ENCODE data around the gene ZBTB16. TPM values are rescaled to one million over a fixed set of nuclear protein-coding genes. Genes with fewer than 3 reads are reported as not detected.

Gene ZBTB16
- total and polyA plus RNA-seq, 7 experiments from 2014 or later, result 3.0 to 22.1 (median 7.2) TPM

DNA sequence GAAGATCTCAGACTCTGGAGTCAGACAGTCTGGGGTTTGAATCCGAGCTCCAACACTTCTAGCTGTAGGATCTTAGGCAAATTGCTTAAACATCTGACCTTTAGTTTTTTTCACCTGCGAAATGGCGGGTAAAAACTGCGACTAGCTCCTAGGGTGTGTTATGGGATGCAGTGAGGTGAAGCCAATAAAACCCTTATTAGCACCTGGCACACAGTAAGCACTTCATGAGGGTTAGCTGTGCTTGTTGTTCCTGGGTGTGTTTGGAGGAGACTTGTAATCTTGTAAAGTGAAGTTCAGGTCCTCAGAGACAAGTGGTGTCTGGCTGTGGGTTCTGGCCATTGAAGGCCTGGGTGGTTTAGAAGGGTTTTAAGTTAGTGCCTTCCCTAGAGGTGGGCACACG, 68.9 kb downstream of the ZBTB16 start:
- POLR2A ChIA-PET, result no interaction called here
- Histone ChIP-seq H3K4me3 (ENCODE audit: low read length) (no peak overlapping the region), H3K27me3 (ENCODE audit: control insufficient read depth in 2 of 2, insufficient read depth in 2 of 2, low read length in 2 of 2) (no peaks in the 10 kb centered on the region), H3K27ac (ENCODE audit: low read depth, low read length) (no peak overlapping the region), H3K36me3 (ENCODE audit: control insufficient read depth in 2 of 3, insufficient read depth in 3 of 3, low read length in 3 of 3) (no peaks in the 10 kb centered on the region), H3K4me1 (ENCODE audit: control insufficient read depth in 2 of 2, insufficient read depth in 2 of 2, low read length in 2 of 2) (peaks cover 9 to 20% of the 10 kb centered on the region in 2 donors), H3K9me3 (ENCODE audit: control insufficient read depth in 2 of 3, low read length in 3 of 3) (no peaks in the 10 kb centered on the region)
- H3K9me3 Mint-ChIP-seq, result no peaks in the 10 kb centered on the region
- intact Hi-C loops (cut with micrococcal nuclease), result no loop called here
- peaks cover 0 to 20% (median 0%) of the 10 kb centered on the region in 5 donors for H3K27me3 Mint-ChIP-seq
- peaks cover 14 to 39% (median 28%) of the 10 kb centered on the region in 7 donors for H3K4me1 Mint-ChIP-seq
- no peak for ATAC-seq
- DNase-seq, result no peak
- CTCF ChIA-PET, result no interaction called here
- peak overlapping the region in 1 of 9 donors; percentile 2 for H3K27ac Mint-ChIP-seq
- H3K4me3 Mint-ChIP-seq, result no peak overlapping the region
- H3K36me3 Mint-ChIP-seq, result peaks cover 0 to 10% (median 0%) of the 10 kb centered on the region in 5 donors

DNA sequence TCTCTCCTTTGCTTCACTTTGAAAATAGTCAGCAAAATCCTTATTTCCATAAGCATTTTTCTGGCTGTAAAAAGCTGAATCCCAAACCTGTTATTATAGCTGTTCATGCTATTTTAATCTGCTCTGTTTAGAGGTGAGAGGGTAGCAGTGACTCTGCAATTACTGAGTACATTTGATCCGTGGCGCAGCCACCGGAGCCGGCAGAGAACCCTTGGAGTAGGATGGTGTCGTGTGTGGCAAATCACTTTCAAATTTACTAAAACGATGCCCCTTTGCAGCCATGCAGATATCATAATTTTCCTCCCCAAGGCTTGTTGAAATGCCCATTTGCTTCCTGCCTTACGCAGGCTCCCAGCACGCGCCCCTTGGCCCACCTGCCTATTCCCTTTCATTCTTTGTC, 69.6 kb downstream of the ZBTB16 start:
- Histone ChIP-seq H3K36me3 (ENCODE audit: control insufficient read depth in 2 of 3, insufficient read depth in 3 of 3, low read length in 3 of 3) (no peaks in the 10 kb centered on the region), H3K27ac (ENCODE audit: low read depth, low read length) (no peak overlapping the region), H3K4me3 (ENCODE audit: low read length) (no peak overlapping the region), H3K4me1 (ENCODE audit: control insufficient read depth in 2 of 2, insufficient read depth in 2 of 2, low read length in 2 of 2) (peaks cover 9 to 20% of the 10 kb centered on the region in 2 donors), H3K27me3 (ENCODE audit: control insufficient read depth in 2 of 2, insufficient read depth in 2 of 2, low read length in 2 of 2) (no peaks in the 10 kb centered on the region), H3K9me3 (ENCODE audit: control insufficient read depth in 2 of 3, low read length in 3 of 3) (no peaks in the 10 kb centered on the region)
- DNase-seq (no peak), ATAC-seq (no peak)
- peaks cover 14 to 40% (median 28%) of the 10 kb centered on the region in 7 donors for H3K4me1 Mint-ChIP-seq
- POLR2A ChIA-PET, result no interaction called here
- H3K27ac Mint-ChIP-seq, result peak overlapping the region in 5 of 9 donors; percentile 2 to 56 (median 28)
- CTCF ChIA-PET, result no interaction called here
- H3K9me3 Mint-ChIP-seq, result no peaks in the 10 kb centered on the region
- peak overlapping the region in 2 of 10 donors; percentile 13 to 25 for H3K4me3 Mint-ChIP-seq
- H3K27me3 Mint-ChIP-seq, result peaks cover 0 to 19% (median 0%) of the 10 kb centered on the region in 5 donors
- peaks cover 0 to 10% (median 0%) of the 10 kb centered on the region in 5 donors for H3K36me3 Mint-ChIP-seq
- intact Hi-C loops (cut with micrococcal nuclease), result no loop called here

DNA sequence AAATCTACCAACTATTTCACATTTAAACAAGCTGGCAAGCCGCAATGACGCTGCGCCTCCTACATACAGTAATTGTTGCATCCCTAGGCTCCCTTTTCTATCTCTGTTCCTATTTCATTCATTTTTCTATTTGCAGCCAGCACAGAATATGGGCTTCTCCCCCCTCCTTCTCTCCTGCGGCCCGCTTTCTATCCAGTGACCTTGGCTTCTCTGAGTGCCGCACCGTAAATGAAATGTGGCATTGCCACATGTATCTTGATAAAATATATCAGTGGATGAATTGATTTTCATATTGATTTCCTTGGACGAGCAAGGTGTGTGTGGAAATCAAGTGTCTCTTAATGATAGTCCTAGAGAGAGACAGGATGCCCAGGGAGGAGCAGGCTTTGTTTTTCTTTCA, 70.2 kb downstream of the ZBTB16 start:
- H3K36me3 ChIP-seq (ENCODE audit: control insufficient read depth in 2 of 3, insufficient read depth in 3 of 3, low read length in 3 of 3), result no peaks in the 10 kb centered on the region
- ATAC-seq (no peak), DNase-seq (no peak)
- no peaks in the 10 kb centered on the region for H3K9me3 Mint-ChIP-seq
- intact Hi-C loops (cut with micrococcal nuclease), result no loop called here
- H3K4me3 ChIP-seq (ENCODE audit: low read length), result no peak overlapping the region
- H3K36me3 Mint-ChIP-seq, result peaks cover 0 to 10% (median 0%) of the 10 kb centered on the region in 5 donors
- H3K4me1 Mint-ChIP-seq, result peaks cover 14 to 43% (median 28%) of the 10 kb centered on the region in 7 donors
- peak overlapping the region in 2 of 10 donors; percentile 13 to 25 for H3K4me3 Mint-ChIP-seq
- H3K27me3 Mint-ChIP-seq, result peaks cover 0 to 19% (median 0%) of the 10 kb centered on the region in 5 donors
- H3K27ac ChIP-seq (ENCODE audit: low read depth, low read length), result no peak overlapping the region
- POLR2A ChIA-PET, result no interaction called here
- H3K27me3 ChIP-seq (ENCODE audit: control insufficient read depth in 2 of 2, insufficient read depth in 2 of 2, low read length in 2 of 2), result no peaks in the 10 kb centered on the region
- peak overlapping the region in 4 of 9 donors; percentile 14 to 43 (median 25) for H3K27ac Mint-ChIP-seq
- H3K4me1 ChIP-seq (ENCODE audit: control insufficient read depth in 2 of 2, insufficient read depth in 2 of 2, low read length in 2 of 2), result peaks cover 9 to 20% of the 10 kb centered on the region in 2 donors
- CTCF ChIA-PET, result interaction anchor here (1.4 kb wide), 1 partner anchor 132 kb away, joined by 4 read pairs; no protein-coding TSS in a partner anchor
- no peaks in the 10 kb centered on the region for H3K9me3 ChIP-seq (ENCODE audit: control insufficient read depth in 2 of 3, low read length in 3 of 3)

DNA sequence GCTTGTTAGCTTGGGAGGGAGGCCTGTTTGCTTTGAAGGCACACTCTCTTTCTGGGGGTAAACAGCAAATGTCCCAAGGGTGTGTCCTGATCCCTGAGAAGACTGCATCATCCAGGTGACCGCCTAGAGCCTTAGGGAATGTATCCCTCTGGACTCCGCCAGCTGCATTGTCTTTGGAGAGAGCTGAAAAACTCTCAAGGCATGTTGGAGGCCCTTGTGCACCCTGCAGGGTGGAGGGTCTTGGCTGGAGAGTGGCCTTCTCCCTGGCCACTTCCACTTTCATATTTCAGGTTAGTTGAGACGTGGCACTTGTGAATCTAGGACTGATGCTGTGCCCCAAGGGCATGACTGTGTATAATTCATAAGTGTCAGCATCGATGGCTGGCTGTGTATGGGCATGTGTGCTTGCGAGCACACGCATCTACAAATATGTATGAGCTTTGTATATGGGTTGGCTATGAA, 70.6 kb downstream of the ZBTB16 start:
- POLR2A ChIA-PET, result interaction anchor here (0.9 to 1.0 kb wide), 2 partner anchors 17 to 46 kb away, joined by 3 read pairs; no protein-coding TSS in a partner anchor
- peak overlapping the region in 3 of 9 donors; percentile 4 to 65 (median 22) for H3K27ac Mint-ChIP-seq
- H3K4me3 ChIP-seq (ENCODE audit: low read length), result no peak overlapping the region
- CTCF ChIA-PET, result interaction anchor here (1.1 to 1.4 kb wide), 2 partner anchors 131 to 234 kb away, joined by 4 read pairs; no protein-coding TSS in a partner anchor
- no peak overlapping the region for H3K27ac ChIP-seq (ENCODE audit: low read depth, low read length)
- no peak overlapping the region for H3K4me3 Mint-ChIP-seq
- peaks cover 9 to 20% of the 10 kb centered on the region in 2 donors for H3K4me1 ChIP-seq (ENCODE audit: control insufficient read depth in 2 of 2, insufficient read depth in 2 of 2, low read length in 2 of 2)
- H3K9me3 Mint-ChIP-seq, result no peaks in the 10 kb centered on the region
- peaks cover 14 to 42% (median 29%) of the 10 kb centered on the region in 7 donors for H3K4me1 Mint-ChIP-seq
- intact Hi-C loops (cut with micrococcal nuclease), result no loop called here
- H3K36me3 ChIP-seq (ENCODE audit: control insufficient read depth in 2 of 3, insufficient read depth in 3 of 3, low read length in 3 of 3), result no peaks in the 10 kb centered on the region
- H3K27me3 Mint-ChIP-seq, result peaks cover 0 to 19% (median 0%) of the 10 kb centered on the region in 5 donors
- ATAC-seq, result no peak
- peaks cover 0 to 10% (median 0%) of the 10 kb centered on the region in 5 donors for H3K36me3 Mint-ChIP-seq
- no peak for DNase-seq
- H3K27me3 ChIP-seq (ENCODE audit: control insufficient read depth in 2 of 2, insufficient read depth in 2 of 2, low read length in 2 of 2), result no peaks in the 10 kb centered on the region
- no peaks in the 10 kb centered on the region for H3K9me3 ChIP-seq (ENCODE audit: control insufficient read depth in 2 of 3, low read length in 3 of 3)

DNA sequence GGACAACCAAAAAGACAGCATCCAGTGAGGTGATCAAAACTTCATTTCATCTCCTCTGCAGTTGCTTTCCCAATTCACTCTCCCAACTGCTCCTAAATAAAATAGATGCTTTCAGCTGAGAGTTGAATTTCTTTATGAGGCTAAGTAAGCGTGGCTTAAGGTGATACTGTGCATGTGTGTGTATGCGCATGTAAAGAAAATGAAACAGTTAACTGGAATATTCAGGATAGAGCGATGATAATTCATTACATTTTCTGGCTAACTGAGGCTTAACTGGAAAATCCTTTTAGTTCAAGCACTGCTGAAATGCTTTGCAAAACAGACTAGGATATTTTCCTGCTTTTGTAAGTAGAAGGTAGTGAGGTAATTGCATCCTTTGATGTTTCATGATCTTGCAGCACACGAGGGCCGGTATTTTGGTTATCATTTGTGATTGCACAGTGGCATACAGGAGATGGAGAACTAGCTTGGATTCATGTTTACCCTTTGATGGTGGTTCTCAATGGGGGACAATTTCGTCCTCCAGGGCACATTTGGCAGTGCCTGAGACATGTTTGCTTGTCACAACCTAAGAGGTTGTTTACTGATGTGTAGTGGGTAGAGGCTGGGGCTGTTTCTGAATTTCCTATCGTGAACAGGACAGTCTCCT, 71.2 kb downstream of the ZBTB16 start:
- intact Hi-C loops (cut with micrococcal nuclease), result no loop called here

DNA sequence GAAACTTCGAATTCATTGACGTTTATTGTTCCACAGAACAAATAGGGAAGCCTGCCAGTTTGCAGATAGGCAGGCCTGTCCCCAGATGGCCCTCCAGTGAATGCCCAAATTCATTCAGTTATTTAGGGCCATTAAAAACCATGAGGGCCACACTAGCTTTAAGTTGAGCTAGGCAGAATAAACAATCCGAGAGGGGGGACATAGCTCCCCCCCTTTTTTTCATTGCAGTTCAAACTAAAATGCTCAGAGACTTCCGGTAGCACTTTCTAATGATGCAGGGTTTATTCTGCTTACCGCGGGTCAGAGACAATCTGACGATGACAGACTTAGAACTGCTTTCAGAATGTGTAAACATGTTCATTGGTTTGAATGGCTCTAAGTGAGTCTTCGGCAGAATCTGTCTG, 72.0 kb downstream of the ZBTB16 start:
- ATAC-seq (peak; percentile 49), DNase-seq (peak in 4 of 9 donors; percentile 15 to 36 (median 18))
- Mint-ChIP-seq H3K27me3 (peaks cover 0 to 16% (median 0%) of the 10 kb centered on the region in 5 donors), H3K27ac (peak overlapping the region in 8 of 9 donors; percentile 15 to 59 (median 49)), H3K4me3 (peak overlapping the region in 7 of 10 donors; percentile 6 to 63 (median 16)), H3K4me1 (peaks cover 14 to 55% (median 43%) of the 10 kb centered on the region in 7 donors), H3K36me3 (peaks cover 0 to 8% (median 0%) of the 10 kb centered on the region in 5 donors), H3K9me3 (no peaks in the 10 kb centered on the region)
- ChIA-PET POLR2A (no interaction called here), CTCF (no interaction called here)
- Histone ChIP-seq H3K27ac (ENCODE audit: low read depth, low read length) (no peak overlapping the region), H3K36me3 (ENCODE audit: control insufficient read depth in 2 of 3, insufficient read depth in 3 of 3, low read length in 3 of 3) (no peaks in the 10 kb centered on the region), H3K27me3 (ENCODE audit: control insufficient read depth in 2 of 2, insufficient read depth in 2 of 2, low read length in 2 of 2) (no peaks in the 10 kb centered on the region), H3K4me3 (ENCODE audit: low read length) (no peak overlapping the region), H3K9me3 (ENCODE audit: control insufficient read depth in 2 of 3, low read length in 3 of 3) (no peaks in the 10 kb centered on the region), H3K4me1 (ENCODE audit: control insufficient read depth in 2 of 2, insufficient read depth in 2 of 2, low read length in 2 of 2) (peaks cover 14 to 27% of the 10 kb centered on the region in 2 donors)
- intact Hi-C loops (cut with micrococcal nuclease), result no loop called here

More for the DNA sequence above, 71.2 kb downstream of the ZBTB16 start:
- ATAC-seq (no peak), DNase-seq (no peak)
- Histone ChIP-seq H3K9me3 (ENCODE audit: control insufficient read depth in 2 of 3, low read length in 3 of 3) (no peaks in the 10 kb centered on the region), H3K4me1 (ENCODE audit: control insufficient read depth in 2 of 2, insufficient read depth in 2 of 2, low read length in 2 of 2) (peaks cover 9 to 25% of the 10 kb centered on the region in 2 donors), H3K27ac (ENCODE audit: low read depth, low read length) (no peak overlapping the region), H3K36me3 (ENCODE audit: control insufficient read depth in 2 of 3, insufficient read depth in 3 of 3, low read length in 3 of 3) (no peaks in the 10 kb centered on the region), H3K4me3 (ENCODE audit: low read length) (no peak overlapping the region), H3K27me3 (ENCODE audit: control insufficient read depth in 2 of 2, insufficient read depth in 2 of 2, low read length in 2 of 2) (no peaks in the 10 kb centered on the region)
- H3K27me3 Mint-ChIP-seq, result peaks cover 0 to 19% (median 0%) of the 10 kb centered on the region in 5 donors
- H3K36me3 Mint-ChIP-seq, result peaks cover 0 to 10% (median 0%) of the 10 kb centered on the region in 5 donors
- peak overlapping the region in 4 of 9 donors; percentile 26 to 65 (median 36) for H3K27ac Mint-ChIP-seq
- no peaks in the 10 kb centered on the region for H3K9me3 Mint-ChIP-seq
- peaks cover 14 to 48% (median 36%) of the 10 kb centered on the region in 7 donors for H3K4me1 Mint-ChIP-seq
- ChIA-PET POLR2A (interaction anchor here (0.9 to 1.0 kb wide), 2 partner anchors 16 to 47 kb away, joined by 3 read pairs; no protein-coding TSS in a partner anchor), CTCF (interaction anchor here (1.1 to 1.4 kb wide), 2 partner anchors 130 to 235 kb away, joined by 4 read pairs; no protein-coding TSS in a partner anchor)
- H3K4me3 Mint-ChIP-seq, result peak overlapping the region in 2 of 10 donors; percentile 29 to 63

All from naive thymus-derived CD4-positive, alpha-beta T cell (primary cell).